OCI-LY7 (cell line): ENCODE results near the gene FAM120A. TPM values are rescaled to one million over a fixed set of nuclear protein-coding genes. Genes with fewer than 3 reads are reported as not detected.
A peak's percentile ranks its signal among the peaks of the same experiment; 100 is the strongest.

Source experiments
- BruUV-seq: library from RNA; stranded (reverse); fragments of 400-500 nt; replicated peaks from 2 replicates; lab custom pipeline; 2021; lab: Mats Ljungman, UMichigan
- CTCF ChIA-PET: fragments of 300-600 bp; sonication (Branson Sonifier 250); formaldehyde crosslinking; loops from one replicate; lab custom pipeline; 2022; ENCODE audit warnings: antibody characterized with exemption; ENCODE audit not compliant: unreplicated experiment; lab: Charles Lee
- POLR2A ChIA-PET: fragments of 300-600 bp; sonication (Branson Sonifier 250); formaldehyde crosslinking; loops from one replicate; lab custom pipeline; 2022; ENCODE audit warnings: antibody characterized with exemption; lab: Charles Lee
- DNase-seq: peaks from one replicate; pipeline ENCODE4 v3.0.0-alpha.2; 2015; ENCODE audit warnings: low spot score
- H2AFZ ChIP-seq: fragments of 200-600 bp; sonication (generic), shearing (Covaris generic); 2 replicates; pipeline ENCODE4 v1.6.1; 2014; ENCODE audit warnings: mild to moderate bottlenecking, antibody characterized with exemption, low read length, moderate library complexity
- H3K27ac ChIP-seq: fragments of 200-600 bp; sonication (generic); 2 replicates; pipeline ENCODE4 v1.5.1; 2014; ENCODE audit warnings: mixed run types, low read depth, mild to moderate bottlenecking, moderate library complexity, low read length, inconsistent platforms; ENCODE audit not compliant: poor library complexity, severe bottlenecking
- H3K36me3 ChIP-seq: fragments of 200-600 bp; sonication (generic); 2 replicates; pipeline ENCODE4 v1.6.1; 2014; ENCODE audit warnings: mild to moderate bottlenecking, antibody characterized with exemption, low read length, moderate library complexity, mixed read lengths; ENCODE audit not compliant: insufficient read depth
- H3K4me1 ChIP-seq: fragments of 200-600 bp; sonication (generic); 2 replicates; pipeline ENCODE4 v1.5.1; 2014; ENCODE audit warnings: mild to moderate bottlenecking, low read length; ENCODE audit not compliant: insufficient read depth, poor library complexity, severe bottlenecking
- H3K4me2 ChIP-seq: fragments of 200-600 bp; sonication (generic); 2 replicates; pipeline ENCODE4 v1.6.1; 2014; ENCODE audit warnings: mild to moderate bottlenecking, low read length
- H3K4me3 ChIP-seq: fragments of 200-600 bp; sonication (generic); 2 replicates; pipeline ENCODE4 v1.5.1; 2014; ENCODE audit warnings: mild to moderate bottlenecking, low read depth, low read length; ENCODE audit not compliant: poor library complexity, severe bottlenecking
- H3K79me2 ChIP-seq: fragments of 200-600 bp; sonication (generic); 2 replicates; pipeline ENCODE4 v1.6.1; 2016; ENCODE audit warnings: low read depth, mild to moderate bottlenecking, low read length, moderate library complexity, mixed read lengths; ENCODE audit not compliant: insufficient read depth
- H3K9me2 ChIP-seq: fragments of 200-600 bp; sonication (generic); 2 replicates; pipeline ENCODE4 v1.6.1; 2016; ENCODE audit warnings: mild to moderate bottlenecking, low read length, mixed read lengths; ENCODE audit not compliant: insufficient read depth
- H3K9me3 ChIP-seq: fragments of 200-600 bp; sonication (generic); 2 replicates; pipeline ENCODE4 v1.6.1; 2014; ENCODE audit warnings: mild to moderate bottlenecking, mixed run types, low read length, mixed read lengths
- H4K20me1 ChIP-seq: fragments of 200-600 bp; sonication (generic); 2 replicates; pipeline ENCODE4 v1.6.1; 2014; ENCODE audit warnings: mild to moderate bottlenecking, antibody characterized with exemption, low read length, moderate library complexity, mixed read lengths; ENCODE audit not compliant: insufficient read depth
- CTCF ChIP-seq: fragments of 200-600 bp; sonication (generic); conservative IDR thresholded peaks from 2 replicates; pipeline ENCODE4 v1.5.1; 2014; ENCODE audit warnings: mild to moderate bottlenecking, antibody characterized with exemption, low read length, moderate library complexity, mixed read lengths
- EZH2phosphoT487 ChIP-seq: fragments of 200-600 bp; sonication (generic); IDR thresholded peaks from 2 replicates; pipeline ENCODE4 v1.6.1; 2018; ENCODE audit warnings: low read depth, borderline replicate concordance, mild to moderate bottlenecking, mixed run types, antibody characterized with exemption, low read length, moderate library complexity, mixed read lengths
- intact Hi-C: fragments of 100-400 bp; cut with micrococcal nuclease; formaldehyde crosslinking; loops from one replicate; pipeline ENCODE4 v1.10.0; 2022; ENCODE audit not compliant: unreplicated experiment
- total RNA-seq, 2 experiments: library from RNA; depleted of rRNA in 1 of 2; stranded (reverse); fragments of >200 nt in 1 of 2; shearing (Covaris generic) in 1 of 2; gene quantifications; 2 replicates each; pipeline ENCODE4 v1.2.3, GENCODE V29; 2014 to 2022

FAM120A gene
- total RNA-seq, 2 experiments from 2014 or later = 81.9 to 104 TPM

- Histone ChIP-seq H4K20me1 (peaks cover 19% of the 10 kb centered on the region; the same call in 1 of the 2 replicates), H3K36me3 (peaks cover 70% of the 10 kb centered on the region), H2AFZ (no peak overlapping the region), H3K79me2 (peaks cover 77% of the 10 kb centered on the region), H3K4me2 (peak overlapping the region; percentile 73), H3K4me3 (peak overlapping the region; percentile 83), H3K9me2 (no peaks in the 10 kb centered on the region), H3K4me1 (peaks cover 47% of the 10 kb centered on the region), H3K27ac (peak overlapping the region; percentile 74), H3K9me3 (no peaks in the 10 kb centered on the region)
- ChIA-PET CTCF (no interaction called here), POLR2A (interaction anchor here (1.0 to 3.2 kb wide), 5 partner anchors 8 to 114 kb away, joined by 3 to 34 read pairs (median 4); no protein-coding TSS in a partner anchor)
- DNase-seq = peak; percentile 71
- TF ChIP-seq EZH2phosphoT487 = no peak
- intact Hi-C loops = loop anchor here (2.0 to 5.0 kb wide), 2 partner anchors 185 to 295 kb away; no protein-coding TSS in a partner anchor
- BruUV-seq = no TSS peak
These were observed 594 bp downstream of the FAM120A start for GRCh38 chr9:93451849-93452709.

- CTCF ChIA-PET = no interaction called here
- H3K9me3 ChIP-seq = no peaks in the 10 kb centered on the region
- peak overlapping the region; percentile 73 for H3K4me2 ChIP-seq
- DNase-seq = no peak
- H4K20me1 ChIP-seq = peaks cover 19% of the 10 kb centered on the region; the same call in 1 of the 2 replicates
- H3K27ac ChIP-seq = peak overlapping the region; percentile 74
- H3K4me1 ChIP-seq = peaks cover 52% of the 10 kb centered on the region
- POLR2A ChIA-PET = interaction anchor here (1.0 to 3.2 kb wide), 3 partner anchors 11 to 114 kb away, joined by 3 to 34 read pairs (median 7); no protein-coding TSS in a partner anchor
- TF ChIP-seq CTCF (no peak), EZH2phosphoT487 (no peak)
- H2AFZ ChIP-seq = no peak overlapping the region
- H3K9me2 ChIP-seq = no peaks in the 10 kb centered on the region
- intact Hi-C loops = loop anchor here (1.0 to 5.0 kb wide), 3 partner anchors 114 to 295 kb away; no protein-coding TSS in a partner anchor
- no TSS peak for BruUV-seq
- peaks cover 68% of the 10 kb centered on the region for H3K36me3 ChIP-seq
- H3K79me2 ChIP-seq = peaks cover 83% of the 10 kb centered on the region
- peak overlapping the region; percentile 83 for H3K4me3 ChIP-seq
These were observed 1.2 kb downstream of the FAM120A start for GRCh38 chr9:93452710-93453046.

- Histone ChIP-seq H2AFZ (no peak within 1 kb of the TSS), H3K9me2 (no peaks in the 10 kb centered on the region), H3K36me3 (peaks cover 68% of the 10 kb centered on the region), H4K20me1 (peaks cover 19% of the 10 kb centered on the region; the same call in 1 of the 2 replicates), H3K4me1 (peaks cover 58% of the 10 kb centered on the region), H3K9me3 (no peaks in the 10 kb centered on the region), H3K4me3 (peak within 1 kb of the TSS; percentile 83), H3K79me2 (peaks cover 89% of the 10 kb centered on the region), H3K4me2 (peak within 1 kb of the TSS; percentile 73), H3K27ac (peak within 1 kb of the TSS; percentile 74)
- peak; percentile 91 for DNase-seq
- TSS peak; percentile 74 for BruUV-seq
- TF ChIP-seq EZH2phosphoT487 (no peak), CTCF (no peak)
- intact Hi-C loops = loop anchor here (1.0 to 5.0 kb wide), 3 partner anchors 113 to 296 kb away; no protein-coding TSS in a partner anchor
- CTCF ChIA-PET = interaction anchor here (0.6 to 1.2 kb wide), 3 partner anchors 9 to 299 kb away, joined by 3 to 4 read pairs (median 4); no protein-coding TSS in a partner anchor
- POLR2A ChIA-PET = interaction anchor here (0.6 to 3.2 kb wide), 6 partner anchors 11 to 561 kb away, joined by 3 to 34 read pairs (median 6); no protein-coding TSS in a partner anchor
These were observed 1.8 kb downstream of the FAM120A start, which contains the start of gene FAM120AOS for GRCh38 chr9:93453047-93453914. Gene FAM120AOS, minus strand, starts transcription at chr9:93453581. Its CDS starts 872 bp downstream, at chr9:93452709.
